ENCODE results near the gene PLCG1.

Gene PLCG1

GRCh38 chr20:41180599-41181333 is 43.4 kb downstream of the PLCG1 start:
- DNase-seq (ENCODE audit: low read depth) = no peak

DNA sequence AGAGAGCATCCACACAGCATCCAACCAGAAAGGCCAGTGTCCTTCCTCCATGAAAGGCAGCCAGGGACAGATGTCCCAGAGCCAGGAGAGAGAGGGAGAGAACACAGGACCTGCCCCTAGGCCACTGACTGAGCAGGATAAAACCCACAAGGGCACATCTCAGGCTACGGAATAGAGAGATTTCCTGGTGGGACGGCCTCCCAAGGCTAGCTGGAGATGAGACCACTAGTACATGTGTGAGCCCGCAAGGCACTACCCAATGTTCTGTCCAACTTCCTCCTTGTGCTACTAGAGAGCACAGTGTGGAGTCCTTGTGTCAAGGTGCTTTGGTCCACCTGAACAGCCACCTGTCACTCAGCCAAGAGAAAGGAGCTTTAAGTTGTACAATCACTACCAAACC is 44.2 kb downstream of the PLCG1 start:
- DNase-seq (ENCODE audit: low read depth) = no peak

DNA sequence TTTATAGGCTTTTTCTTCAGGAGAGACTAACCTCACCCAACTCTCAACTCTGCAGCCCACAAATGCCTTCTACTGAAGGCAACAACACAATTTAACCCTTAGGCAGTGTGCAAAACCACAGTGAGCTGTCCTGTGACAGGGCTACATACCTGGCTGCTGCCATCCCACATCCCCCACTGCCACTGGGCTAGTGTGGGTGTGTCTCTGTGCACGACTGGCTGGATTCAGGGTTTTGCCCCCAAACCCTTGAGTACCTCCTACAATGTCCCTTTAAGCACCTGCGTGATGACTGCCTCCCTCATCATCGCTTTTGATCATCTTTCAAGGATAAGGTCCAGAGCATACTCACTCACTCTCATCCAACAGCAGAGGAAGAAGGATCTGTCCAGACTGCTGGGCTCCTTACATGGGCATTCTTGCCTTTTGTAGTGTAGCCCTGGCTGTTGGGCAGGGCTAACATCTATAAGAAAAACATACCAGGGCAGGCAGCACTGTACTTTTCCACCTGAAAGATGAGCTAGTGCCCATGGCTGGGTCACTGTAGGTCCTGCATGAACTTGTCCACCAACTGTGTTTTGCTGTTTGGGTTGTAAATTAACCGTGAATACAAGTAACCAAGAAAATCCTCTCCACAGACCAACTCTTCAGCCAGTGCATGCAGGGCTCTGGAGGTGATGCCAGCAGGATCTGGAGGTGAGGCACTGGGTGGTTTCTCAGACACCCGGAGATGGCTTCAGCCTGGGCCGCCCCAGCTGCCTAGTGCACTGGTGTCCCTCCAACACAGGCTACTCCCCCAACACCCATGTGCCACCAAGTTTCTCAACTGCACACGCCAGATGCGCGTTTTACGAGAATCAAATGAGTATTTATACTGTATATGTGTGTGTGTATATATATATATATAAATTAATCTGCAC is 45.2 kb downstream of the PLCG1 start:
- DNase-seq (ENCODE audit: low read depth) = no peak

- no peak for DNase-seq (ENCODE audit: low read depth)
Observed at GRCh38 chr20:41183391-41183790, 46.0 kb downstream of the PLCG1 start.

DNA sequence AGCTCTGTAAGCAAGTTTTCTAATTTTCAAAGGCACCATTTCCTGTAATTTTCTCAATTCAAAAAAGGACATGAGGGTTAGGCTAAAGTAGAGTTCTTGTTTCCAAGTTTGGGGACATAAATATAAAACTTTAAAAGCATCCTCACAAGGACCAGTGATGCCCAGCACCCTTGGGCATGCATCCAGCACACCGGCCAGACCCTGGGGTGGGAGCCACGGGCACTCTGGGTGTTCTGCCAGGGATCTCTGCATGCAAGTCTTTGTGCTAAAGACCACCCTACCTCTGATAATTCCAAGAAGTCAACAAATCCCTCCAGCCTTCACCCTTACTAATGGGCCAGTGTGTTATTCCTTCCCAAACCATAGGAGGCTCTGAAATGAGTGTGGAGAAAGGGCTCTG is 46.5 kb downstream of the PLCG1 start:
- DNase-seq (ENCODE audit: low read depth) = no peak

DNA sequence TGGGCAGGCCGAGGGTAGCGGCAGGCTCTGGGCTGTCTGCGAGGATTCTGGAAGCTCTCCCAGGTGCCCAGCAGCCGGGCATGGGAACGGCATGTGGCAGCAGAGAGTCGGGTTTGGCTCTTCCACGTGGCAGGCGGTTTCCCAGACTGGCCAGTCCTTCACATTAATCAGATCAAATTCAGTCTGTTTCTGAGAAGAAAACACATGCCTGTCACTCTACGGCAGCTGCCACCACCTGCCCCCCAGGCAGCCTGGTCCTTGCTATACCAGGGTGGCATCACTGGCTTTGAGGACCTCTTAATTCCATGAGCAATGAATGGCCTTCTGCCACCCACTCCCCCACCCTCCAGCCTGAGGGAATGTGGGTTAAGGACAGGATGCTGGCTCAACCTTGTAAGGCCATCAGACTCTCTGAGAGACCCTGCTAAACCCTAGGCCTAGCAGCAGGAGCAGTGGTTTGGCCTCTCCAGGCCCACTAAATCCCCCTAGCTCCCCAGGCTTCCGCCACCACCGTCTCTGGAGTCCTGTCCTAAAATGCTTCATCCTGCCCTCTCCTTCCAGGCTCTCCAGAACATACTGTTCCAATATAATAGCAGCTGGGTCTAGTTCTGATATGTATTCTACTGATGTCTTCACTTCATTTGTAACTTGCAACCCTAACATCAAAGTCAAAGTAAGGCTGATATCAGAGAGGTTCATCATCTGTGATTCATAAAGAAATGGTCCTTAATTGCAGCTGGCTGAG is 47.8 kb downstream of the PLCG1 start:
- no peak for DNase-seq (ENCODE audit: low read depth)

DNA sequence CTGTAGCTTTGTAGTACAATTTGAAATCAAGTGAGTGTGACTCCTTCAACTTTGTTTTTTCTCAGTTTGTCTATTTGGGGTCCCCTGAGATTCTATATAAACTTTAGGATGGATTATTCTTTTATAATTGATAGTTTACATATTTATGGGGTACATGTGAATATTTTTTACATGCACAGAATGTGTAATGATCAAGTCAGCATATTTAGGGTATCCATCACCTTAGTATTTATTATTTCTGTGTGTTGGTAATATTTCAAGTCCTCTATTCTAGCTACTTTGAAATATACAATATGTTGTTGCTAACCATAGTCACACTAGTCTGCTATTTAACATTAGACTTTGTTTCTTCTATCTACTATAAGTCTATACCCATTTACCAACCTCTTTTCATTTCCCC is 50.3 kb downstream of the PLCG1 start:
- no peak for DNase-seq (ENCODE audit: low read depth)

DNA sequence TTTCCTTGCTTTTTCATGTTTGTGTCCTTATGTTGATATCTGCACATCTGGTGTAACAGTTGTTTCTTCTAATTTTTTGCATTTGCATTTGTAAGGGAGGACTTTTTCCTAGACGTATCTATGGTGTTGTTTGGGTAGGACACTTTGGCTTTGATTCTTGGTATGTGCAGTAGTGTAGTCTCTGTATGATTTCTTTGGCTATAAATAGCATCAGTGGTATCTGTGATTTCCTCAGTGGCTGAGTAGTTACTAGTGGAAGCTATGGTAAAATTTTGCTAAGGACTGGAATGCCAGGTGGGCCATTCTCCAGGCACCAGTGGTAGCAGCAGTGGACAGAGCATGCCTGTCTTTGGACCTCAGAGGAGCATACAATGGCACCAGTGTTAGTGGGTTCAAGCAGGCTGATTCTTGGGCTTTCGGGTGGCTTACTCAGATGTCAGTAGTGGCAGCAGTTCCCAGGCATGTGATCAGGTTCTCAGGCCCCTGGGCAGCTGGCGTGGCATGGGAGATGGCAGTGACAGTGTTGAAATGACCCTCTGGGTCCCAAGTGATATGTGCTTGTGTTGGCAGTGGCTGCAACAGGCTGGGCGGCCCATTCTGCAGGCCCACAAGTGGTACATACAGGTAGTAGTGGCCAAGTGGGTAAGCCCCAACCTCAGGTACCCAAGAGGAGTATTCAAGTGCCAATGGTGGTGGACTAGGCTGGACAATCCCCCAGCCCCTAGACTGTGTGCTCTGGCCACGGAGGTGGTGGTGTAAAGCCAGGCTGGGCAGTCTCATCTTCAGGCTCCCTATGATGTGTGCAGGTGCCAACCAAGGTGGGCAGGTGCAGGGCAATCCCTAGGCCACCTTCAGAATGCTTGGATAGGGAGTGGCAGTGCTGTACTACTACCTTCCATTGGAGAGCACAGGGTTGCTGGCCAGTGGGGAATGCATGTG is 54.5 kb downstream of the PLCG1 start:
- DNase-seq (ENCODE audit: low read depth) = no peak

DNA sequence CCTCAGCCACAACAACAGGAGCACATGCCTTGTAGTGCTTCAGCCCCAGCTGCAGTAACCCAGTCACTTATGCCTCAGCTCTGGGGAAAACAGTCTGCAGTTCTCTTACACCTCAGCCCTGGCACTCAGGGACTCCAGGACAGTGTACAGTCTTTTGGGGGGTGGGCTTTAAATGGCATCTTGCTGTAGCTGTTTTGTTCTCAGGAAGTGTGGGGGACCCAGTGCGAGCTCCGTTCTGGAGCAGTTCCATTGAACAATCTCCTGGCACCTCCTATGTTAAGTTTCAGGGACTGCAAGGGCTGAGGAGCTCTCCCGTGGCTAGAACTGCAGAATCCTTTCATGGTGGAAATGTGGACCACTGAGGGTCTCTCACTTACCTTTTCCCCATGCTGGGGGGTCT is 55.2 kb downstream of the PLCG1 start:
- DNase-seq (ENCODE audit: low read depth) = no peak

DNA sequence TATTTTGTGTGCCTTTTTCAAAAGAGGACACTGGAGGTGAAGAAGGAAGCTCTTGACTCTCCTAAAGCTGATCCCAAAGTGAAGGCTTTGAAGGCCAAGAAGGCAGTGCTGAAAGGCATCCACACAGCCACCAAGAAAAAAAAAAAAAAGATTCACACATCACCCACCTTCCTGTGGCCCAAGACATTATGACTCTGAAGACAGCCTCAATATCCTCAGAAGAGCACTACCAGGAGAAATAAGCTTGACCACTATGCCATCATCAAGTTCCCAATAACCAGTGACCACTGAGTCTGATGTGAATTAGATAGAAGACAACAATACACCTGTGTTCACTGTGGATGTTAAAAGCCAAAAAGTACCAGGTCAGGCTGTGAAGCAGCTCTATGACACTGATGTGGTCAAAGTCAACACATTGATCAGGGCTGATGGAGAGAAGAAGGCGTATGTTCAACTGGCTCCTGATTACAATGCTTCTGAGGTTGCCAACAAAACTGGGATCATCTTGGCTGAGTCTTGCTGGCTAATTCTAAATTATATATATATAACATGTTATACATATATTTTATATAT is 59.4 kb downstream of the PLCG1 start:
- no peak for DNase-seq (ENCODE audit: low read depth)

DNA sequence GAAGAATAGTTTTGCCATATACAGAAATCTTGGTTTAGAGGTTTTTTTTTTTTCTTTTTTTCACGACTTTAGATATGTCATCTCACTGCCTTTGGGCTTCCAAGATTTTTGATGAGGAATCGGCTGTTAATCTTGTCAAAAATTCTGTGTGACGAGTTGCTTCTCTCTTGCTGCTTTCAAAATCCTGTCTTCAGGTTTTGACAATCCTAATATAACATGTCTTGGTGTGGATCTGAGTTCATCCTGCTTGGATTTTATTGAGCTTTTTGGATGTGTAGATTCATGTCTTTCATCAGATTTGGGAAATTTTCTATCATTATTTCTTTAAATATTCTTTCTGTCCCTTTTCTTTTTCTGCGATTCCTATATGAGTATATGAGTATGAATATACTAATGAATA is 61.1 kb downstream of the PLCG1 start:
- DNase-seq (ENCODE audit: low read depth) = no peak

GRCh38 chr20:41200446-41201202 is 63.3 kb downstream of the PLCG1 start:
- DNase-seq (ENCODE audit: low read depth) = no peak

DNA sequence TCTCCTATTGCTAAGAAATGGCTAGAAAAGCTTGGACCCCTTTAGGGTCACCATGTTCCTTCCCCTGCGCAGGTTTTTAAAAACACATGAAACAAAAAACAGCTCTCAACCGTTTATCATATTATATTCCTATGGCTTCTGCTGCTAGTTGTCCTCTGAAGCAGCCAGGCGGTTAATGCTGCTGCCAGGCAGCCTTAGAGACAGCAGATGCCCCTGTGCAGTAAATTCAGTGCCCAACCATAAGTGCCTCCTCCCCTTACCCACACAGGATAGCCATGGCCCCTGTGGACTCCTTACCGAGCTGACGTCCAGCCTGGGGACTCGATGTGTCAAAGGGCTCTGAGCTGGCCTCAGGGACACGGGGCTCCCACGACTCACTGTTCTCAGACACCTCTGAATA is 64.4 kb downstream of the PLCG1 start:
- no peak for DNase-seq (ENCODE audit: low read depth)

DNA sequence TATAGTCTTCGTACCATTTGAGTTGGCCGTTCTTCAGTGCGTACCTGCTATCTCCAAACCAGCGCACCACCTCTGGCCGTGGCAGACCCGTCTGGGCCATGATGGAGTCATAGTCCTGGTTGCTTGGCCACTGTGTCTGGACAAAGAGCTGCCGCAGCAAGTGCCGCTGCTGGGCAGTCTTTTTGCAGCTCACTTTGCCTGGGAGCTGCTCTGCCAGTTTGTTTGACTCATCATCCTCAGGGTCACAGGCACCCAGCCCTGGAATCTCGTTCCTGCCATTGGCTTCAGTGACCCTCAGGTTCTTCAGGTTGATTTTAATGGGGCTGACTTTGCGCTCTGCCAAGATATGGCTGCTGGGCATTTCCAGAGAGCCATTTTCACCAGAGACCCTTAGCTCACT is 65.1 kb downstream of the PLCG1 start:
- no peak for DNase-seq (ENCODE audit: low read depth)

- DNase-seq (ENCODE audit: low read depth) = no peak
Observed at GRCh38 chr20:41203660-41204059, 66.3 kb downstream of the PLCG1 start.

- no peak for DNase-seq (ENCODE audit: low read depth)
Observed at GRCh38 chr20:41204304-41205265, 67.2 kb downstream of the PLCG1 start.

- no peak for DNase-seq (ENCODE audit: low read depth)
Observed at GRCh38 chr20:41205313-41205712, 68.0 kb downstream of the PLCG1 start.

- DNase-seq (ENCODE audit: low read depth) = no peak
Observed at GRCh38 chr20:41213150-41213820, 75.9 kb downstream of the PLCG1 start.

DNA sequence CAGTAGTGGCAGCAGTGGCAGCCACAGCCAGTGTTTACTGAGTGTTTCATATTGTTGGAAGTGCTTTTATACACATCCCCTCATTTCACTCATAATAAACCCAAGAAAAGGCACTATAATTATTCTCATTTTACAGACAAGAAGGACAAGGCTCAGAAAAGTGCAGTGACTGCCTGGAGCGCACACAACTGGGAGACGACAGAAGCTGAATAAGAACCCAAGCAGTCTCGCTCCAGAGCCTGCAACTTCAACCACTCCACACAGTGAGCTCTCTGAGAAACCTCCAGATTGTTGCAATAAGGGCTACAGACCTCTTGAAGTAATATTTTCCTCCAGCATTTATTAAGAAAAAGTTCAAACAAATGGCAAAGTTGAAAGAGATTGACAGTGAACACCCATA is 76.9 kb downstream of the PLCG1 start:
- no peak for DNase-seq (ENCODE audit: low read depth)
